AG09319 (cell line): ENCODE measurements around the gene LAMA2.

Experiments used
- DNase-seq: peaks from one replicate; pipeline ENCODE4 v3.0.0-alpha.2; 2010; ENCODE audit warnings: low read depth; ENCODE audit errors: extremely low read depth
- TF ChIP-seq, protein P1 (sequence below): IDR thresholded peaks from 2 replicates; pipeline ENCODE4 v1.5.1; 2011; ENCODE audit warnings: low read depth, mild to moderate bottlenecking, inconsistent platforms, low read length, moderate library complexity

LAMA2 gene

DNA sequence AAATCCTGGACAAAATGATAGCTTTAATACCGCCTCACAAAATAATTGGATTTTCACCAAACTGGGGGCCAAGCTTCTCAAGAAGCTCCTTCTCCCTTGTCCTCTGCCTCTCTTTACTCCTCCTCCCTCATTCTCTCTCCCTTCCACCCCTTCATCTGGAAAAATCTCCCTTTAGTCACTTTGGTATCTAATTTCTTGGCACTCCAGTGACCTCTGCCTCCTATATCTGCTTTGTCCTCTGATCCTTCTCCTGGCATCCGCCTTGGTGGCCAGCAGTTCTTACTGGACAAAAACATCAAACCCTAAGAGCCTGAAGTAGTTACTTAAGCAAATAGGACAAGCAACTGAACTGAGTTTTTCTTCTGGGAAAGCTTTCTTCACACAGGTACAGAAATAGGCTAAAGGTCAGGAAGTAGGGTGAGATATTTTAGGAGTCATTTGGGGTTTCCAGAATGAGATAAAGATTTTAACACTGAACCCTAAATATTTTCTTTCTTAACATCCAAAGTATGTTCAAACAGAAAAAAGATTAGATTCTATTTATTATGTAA lies 606.4 kb downstream of the LAMA2 start:
- TF ChIP-seq, protein P1, sequence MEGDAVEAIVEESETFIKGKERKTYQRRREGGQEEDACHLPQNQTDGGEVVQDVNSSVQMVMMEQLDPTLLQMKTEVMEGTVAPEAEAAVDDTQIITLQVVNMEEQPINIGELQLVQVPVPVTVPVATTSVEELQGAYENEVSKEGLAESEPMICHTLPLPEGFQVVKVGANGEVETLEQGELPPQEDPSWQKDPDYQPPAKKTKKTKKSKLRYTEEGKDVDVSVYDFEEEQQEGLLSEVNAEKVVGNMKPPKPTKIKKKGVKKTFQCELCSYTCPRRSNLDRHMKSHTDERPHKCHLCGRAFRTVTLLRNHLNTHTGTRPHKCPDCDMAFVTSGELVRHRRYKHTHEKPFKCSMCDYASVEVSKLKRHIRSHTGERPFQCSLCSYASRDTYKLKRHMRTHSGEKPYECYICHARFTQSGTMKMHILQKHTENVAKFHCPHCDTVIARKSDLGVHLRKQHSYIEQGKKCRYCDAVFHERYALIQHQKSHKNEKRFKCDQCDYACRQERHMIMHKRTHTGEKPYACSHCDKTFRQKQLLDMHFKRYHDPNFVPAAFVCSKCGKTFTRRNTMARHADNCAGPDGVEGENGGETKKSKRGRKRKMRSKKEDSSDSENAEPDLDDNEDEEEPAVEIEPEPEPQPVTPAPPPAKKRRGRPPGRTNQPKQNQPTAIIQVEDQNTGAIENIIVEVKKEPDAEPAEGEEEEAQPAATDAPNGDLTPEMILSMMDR: no peak

DNA sequence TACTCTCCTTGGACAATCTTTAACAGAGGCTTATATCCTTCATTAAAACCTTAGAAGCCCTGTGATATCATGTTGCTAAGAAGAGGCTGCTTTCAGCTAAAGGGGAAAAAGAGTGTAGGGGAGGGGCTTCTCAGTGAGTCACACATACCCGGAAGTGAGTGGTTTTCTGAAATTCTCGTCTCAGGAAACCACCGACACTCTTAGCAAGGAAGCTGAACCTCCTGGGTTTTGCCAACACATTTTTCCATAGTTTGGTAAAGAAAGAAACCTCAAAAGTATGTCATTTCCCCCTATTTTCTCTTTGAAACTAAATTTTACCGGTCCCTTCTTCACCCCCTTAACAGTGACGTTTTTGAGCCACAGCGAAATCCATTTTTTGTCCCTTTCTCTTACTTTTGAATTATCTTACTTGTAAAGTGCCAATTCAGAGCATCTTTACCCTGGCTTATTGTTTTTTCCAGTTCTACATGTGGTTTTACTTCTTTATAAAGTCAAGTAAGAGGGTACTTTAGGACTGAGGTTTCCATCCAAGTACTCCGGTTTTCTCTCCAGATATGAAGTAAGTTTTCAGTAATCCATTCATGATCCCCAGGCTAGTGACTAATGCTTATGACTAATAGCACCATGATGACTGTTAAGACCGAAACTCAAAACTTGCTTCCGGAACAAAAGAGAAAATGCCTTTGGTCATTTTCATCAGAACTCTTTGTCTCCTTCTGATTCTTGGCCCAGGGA lies 607.8 kb downstream of the LAMA2 start:
- TF ChIP-seq, protein P1: no peak

More for the DNA sequence above, 606.4 kb downstream of the LAMA2 start:
- DNase-seq: no peak

DNA sequence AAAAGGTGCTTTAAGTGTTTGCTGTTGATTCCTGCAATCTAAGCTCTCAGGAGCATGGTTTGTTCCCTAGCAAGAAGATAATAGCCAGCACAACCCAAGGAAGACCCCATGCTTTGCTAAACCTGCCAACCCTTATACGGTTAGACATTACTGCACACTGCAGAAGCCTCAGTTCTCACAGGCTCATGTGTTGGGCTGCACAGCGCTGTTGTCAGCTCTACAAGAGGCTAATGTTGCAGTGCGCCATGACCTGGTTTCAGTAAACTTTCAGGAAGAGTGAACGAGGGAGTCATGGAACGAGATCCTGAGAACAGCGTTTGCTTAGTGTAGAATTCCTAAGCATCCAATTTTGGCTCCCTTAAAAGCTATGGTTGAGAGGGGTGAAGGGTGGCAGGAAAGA lies 608.5 kb downstream of the LAMA2 start:
- TF ChIP-seq, protein P1: no peak
- no peak for DNase-seq

More for the DNA sequence above, 607.8 kb downstream of the LAMA2 start:
- peak; percentile 86 for DNase-seq

DNA sequence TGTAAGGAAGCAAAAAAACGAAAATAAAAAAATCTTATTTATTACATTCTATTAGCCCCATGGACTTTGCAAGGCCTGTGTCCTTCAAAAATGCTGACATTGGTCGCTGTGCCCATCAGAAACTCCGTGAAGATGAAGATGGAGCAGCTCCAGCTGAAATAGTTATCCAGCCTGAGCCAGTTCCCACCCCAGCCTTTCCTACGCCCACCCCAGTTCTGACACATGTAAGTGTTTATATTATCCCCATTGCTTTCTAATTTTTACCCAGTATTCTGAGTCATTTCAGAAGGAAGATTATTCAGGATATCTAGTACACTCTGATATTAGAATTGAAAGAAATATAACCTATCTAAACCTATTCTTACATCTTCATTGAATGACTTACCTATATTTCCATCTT lies 609.3 kb downstream of the LAMA2 start:
- TF ChIP-seq, protein P1: no peak
- DNase-seq: no peak

DNA sequence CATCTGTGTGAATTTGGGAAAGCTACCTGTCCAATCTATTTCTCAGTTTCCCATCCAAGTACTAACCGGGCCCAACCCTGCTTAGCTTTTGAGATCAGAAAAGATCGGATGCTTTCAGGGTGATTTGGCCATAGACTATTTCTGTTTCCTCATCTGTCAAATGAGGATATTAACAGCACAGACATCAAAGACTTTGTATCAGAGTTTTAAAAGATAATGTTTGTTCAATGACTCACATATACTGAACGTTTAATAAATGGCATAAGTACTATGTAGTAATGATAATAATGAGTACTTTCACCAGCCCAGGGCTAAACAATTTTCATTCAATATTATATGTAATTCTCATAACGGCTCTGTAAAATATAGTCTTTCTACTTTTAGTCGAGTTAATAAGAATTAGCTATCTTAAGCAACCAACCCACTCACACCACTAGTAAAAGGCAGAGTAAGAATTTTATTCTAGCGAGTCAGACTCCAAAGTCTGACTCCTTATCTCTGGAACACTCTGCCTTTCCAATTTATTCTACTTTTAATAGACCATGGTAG lies 610.5 kb downstream of the LAMA2 start:
- TF ChIP-seq, protein P1: no peak
- no peak for DNase-seq

DNA sequence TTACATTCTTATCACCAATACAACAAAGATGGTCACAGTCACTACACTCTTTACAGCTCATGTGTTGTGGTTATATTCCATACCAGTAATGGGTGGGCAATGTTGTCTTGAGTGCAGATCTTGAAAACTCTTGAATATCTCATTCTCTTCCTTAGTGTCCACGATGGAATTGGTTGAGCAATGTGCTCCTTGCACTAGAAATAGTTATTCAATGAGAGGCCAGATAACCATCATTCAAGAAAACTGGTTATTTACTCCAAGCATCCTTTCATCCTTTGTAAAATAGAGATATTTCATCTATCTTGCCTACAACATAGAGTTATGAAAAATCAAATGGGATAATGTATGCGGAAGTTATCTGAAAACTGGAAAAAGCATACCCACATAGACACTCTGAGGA lies 611.2 kb downstream of the LAMA2 start:
- DNase-seq: no peak
- TF ChIP-seq, protein P1: no peak

DNA sequence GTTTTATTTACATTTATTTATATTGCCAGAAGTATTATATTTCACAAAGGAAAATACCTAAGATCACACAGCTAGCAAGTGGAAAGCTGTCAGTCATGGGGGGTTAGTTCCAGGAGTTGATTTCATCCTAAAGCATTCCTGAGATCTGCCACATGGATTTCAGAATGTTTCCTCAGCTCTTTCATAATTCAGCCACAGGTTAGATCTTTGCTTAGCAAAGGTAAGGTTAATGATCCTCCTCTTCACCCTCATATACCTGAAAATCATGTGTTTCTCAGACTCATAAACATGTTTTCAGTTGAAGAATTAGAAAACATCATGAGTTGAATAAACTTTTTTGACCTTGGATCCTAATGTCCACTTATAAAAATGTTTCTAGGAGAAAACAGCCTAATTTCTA lies 611.6 kb downstream of the LAMA2 start:
- TF ChIP-seq, protein P1: no peak
- no peak for DNase-seq
